ENCODE measurements around the gene FANCD2OS.

GRCh38 chr3:10088256-10088655, 19.8 kb downstream of the FANCD2OS start:
- TF ChIP-seq CTCF (IDR thresholded peaks at IDR 0.05) (no peak), POLR2A (IDR thresholded peaks at IDR 0.05) (no peak)

All from thyroid gland (tissue), 4 donors.